ENCODE results near the gene MAPKBP1.

DNA sequence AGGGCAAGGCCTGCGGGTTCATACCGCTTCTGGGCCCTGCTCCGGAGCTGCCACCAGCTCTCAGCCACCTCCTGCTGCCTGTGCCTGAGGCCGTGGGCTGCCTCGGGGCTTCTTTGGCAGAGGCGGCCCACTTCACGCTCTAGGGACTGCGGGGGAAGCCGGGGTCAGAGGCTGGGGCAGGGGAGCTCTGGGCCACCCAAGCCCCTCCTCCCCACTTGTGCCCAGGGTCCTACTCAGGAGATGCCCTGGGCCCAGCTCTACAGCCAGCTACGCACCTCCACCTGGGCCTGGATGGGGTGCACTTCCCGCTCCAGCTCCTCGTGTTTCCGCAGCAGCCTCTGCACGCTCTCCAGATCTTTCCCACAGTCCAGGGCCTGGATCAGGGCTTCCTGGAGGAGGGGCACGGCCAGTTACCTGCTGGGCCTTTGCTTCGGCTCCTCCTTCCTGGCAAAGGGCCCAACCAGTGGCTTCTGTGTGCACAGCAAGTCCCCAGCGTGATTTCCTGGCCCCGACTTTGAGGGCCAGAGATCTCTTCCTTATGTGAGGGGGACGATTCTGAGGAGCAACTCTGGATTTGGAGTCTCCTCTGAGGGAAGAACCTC, 88.3 kb downstream of the MAPKBP1 start:
- TF ChIP-seq, protein P1, sequence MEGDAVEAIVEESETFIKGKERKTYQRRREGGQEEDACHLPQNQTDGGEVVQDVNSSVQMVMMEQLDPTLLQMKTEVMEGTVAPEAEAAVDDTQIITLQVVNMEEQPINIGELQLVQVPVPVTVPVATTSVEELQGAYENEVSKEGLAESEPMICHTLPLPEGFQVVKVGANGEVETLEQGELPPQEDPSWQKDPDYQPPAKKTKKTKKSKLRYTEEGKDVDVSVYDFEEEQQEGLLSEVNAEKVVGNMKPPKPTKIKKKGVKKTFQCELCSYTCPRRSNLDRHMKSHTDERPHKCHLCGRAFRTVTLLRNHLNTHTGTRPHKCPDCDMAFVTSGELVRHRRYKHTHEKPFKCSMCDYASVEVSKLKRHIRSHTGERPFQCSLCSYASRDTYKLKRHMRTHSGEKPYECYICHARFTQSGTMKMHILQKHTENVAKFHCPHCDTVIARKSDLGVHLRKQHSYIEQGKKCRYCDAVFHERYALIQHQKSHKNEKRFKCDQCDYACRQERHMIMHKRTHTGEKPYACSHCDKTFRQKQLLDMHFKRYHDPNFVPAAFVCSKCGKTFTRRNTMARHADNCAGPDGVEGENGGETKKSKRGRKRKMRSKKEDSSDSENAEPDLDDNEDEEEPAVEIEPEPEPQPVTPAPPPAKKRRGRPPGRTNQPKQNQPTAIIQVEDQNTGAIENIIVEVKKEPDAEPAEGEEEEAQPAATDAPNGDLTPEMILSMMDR (IDR thresholded peaks at IDR 0.05) = no peak
- TF ChIP-seq POLR2A (IDR thresholded peaks at IDR 0.05) = no peak

All from right lobe of liver (tissue), 4 donors.